Karpas-422 (cell line): ENCODE data around the gene CTCFL. TPM values are rescaled to one million over a fixed set of nuclear protein-coding genes. Genes with fewer than 3 reads are reported as not detected.
A peak's percentile ranks its signal among the peaks of the same experiment; 100 is the strongest.

Experiments used
- DNase-seq: peaks from one replicate; pipeline ENCODE4 v3.0.0-alpha.2; 2015
- H2AFZ ChIP-seq: fragments of 200-600 bp; sonication (generic); 2 replicates; pipeline ENCODE4 v1.6.1; 2014; ENCODE audit warnings: antibody characterized with exemption, low read length, mixed read lengths
- H3K27ac ChIP-seq: fragments of 200-600 bp; sonication (generic); 2 replicates; pipeline ENCODE4 v1.5.1; 2014; ENCODE audit warnings: mild to moderate bottlenecking, low read length, moderate library complexity
- H3K27me3 ChIP-seq: fragments of 200-600 bp; sonication (generic); 2 replicates; pipeline ENCODE4 v1.6.1; 2014; ENCODE audit warnings: low read length, mixed read lengths
- H3K36me3 ChIP-seq: fragments of 200-600 bp; sonication (generic); 2 replicates; pipeline ENCODE4 v1.6.1; 2014; ENCODE audit warnings: low read length, mixed read lengths; ENCODE audit not compliant: insufficient read depth
- H3K4me1 ChIP-seq: fragments of 200-600 bp; sonication (generic); 2 replicates; pipeline ENCODE4 v1.6.1; 2014; ENCODE audit warnings: mild to moderate bottlenecking, low read length, mixed read lengths
- H3K4me2 ChIP-seq: fragments of 200-600 bp; sonication (generic); 2 replicates; pipeline ENCODE4 v1.6.1; 2014; ENCODE audit warnings: low read length, low read depth, mild to moderate bottlenecking; ENCODE audit not compliant: poor library complexity, severe bottlenecking
- H3K4me3 ChIP-seq: fragments of 200-600 bp; sonication (generic); 2 replicates; pipeline ENCODE4 v1.5.1; 2014; ENCODE audit warnings: mild to moderate bottlenecking, antibody characterized with exemption, low read length, mixed read lengths
- H3K79me2 ChIP-seq: fragments of 200-600 bp; sonication (generic); 2 replicates; pipeline ENCODE4 v1.6.1; 2014; ENCODE audit warnings: mild to moderate bottlenecking, low read length, mixed read lengths
- H3K9ac ChIP-seq: fragments of 200-600 bp; sonication (generic); 2 replicates; pipeline ENCODE4 v1.6.0; 2014; ENCODE audit warnings: low read length
- H3K9me2 ChIP-seq: fragments of 200-600 bp; sonication (generic), shearing (Covaris generic); replicated peaks from 2 replicates; pipeline ENCODE4 v1.6.0; 2014; ENCODE audit warnings: mild to moderate bottlenecking, low read length, moderate library complexity; ENCODE audit not compliant: insufficient read depth
- H3K9me3 ChIP-seq: fragments of 300-700, 200-600 bp; sonication (generic); 2 replicates; pipeline ENCODE4 v1.6.1; 2014; ENCODE audit warnings: low read length, mixed read lengths
- H4K20me1 ChIP-seq: fragments of 200-600 bp; sonication (generic); 2 replicates; pipeline ENCODE4 v1.6.1; 2014; ENCODE audit warnings: mild to moderate bottlenecking, antibody characterized with exemption, low read length, low read depth; ENCODE audit not compliant: insufficient read depth
- total RNA-seq: library from RNA; depleted of rRNA; stranded (reverse); fragments of >200 nt; shearing (Covaris generic); gene quantifications from 2 replicates; pipeline ENCODE4 v1.2.3, GENCODE V29; 2014; ENCODE audit warnings: low replicate concordance

Gene CTCFL
- total RNA-seq, 1 experiment from 2014 or later, result not detected

DNA sequence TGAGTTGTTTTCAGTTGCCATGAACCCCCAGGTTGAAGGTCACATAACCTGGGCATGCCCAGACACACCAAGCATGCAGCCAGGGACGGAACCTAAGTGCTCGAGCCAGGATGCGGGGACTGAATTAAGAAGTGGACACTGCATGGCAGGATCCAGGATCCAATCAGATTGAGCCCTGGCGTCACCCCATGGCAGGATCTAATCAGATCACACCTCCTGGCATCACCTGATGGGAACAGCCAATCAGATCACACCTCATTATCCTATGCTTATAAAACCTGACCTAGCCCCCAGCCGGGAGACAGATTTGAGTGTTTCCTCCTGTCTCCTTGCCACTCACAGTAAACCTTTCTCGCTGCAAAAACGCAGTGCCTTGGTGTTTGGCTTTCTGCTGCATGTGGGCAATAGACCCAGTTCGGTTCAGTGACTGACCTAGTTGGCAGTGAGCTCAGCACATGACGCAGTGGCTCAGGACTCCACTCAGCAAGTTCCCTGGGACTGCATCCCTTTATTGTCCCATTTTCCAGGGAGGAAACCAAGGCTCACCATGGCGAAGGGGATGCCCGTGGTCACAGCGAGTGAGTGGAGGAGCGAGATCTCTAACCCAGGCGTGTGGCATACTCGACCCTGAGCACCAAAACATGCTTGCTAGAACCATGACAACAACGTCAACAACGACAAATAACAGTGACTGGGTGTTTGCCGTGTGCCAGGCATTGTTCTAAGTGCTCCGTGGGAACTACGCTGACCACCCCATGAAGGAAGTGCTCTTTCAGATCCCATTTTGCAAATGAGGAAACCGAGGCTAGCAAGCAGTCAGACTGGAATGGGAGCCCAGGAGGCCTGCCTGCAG, 67.5 kb downstream of the CTCFL start:
- H3K36me3 ChIP-seq, result no peaks in the 10 kb centered on the region
- H3K9me2 ChIP-seq, result no peaks in the 10 kb centered on the region
- H3K9me3 ChIP-seq, result no peaks in the 10 kb centered on the region; the same call in 1 of the 2 replicates
- H3K4me2 ChIP-seq, result no peak overlapping the region
- H3K9ac ChIP-seq, result no peak overlapping the region
- H3K27me3 ChIP-seq, result no peaks in the 10 kb centered on the region
- DNase-seq, result peak; percentile 63
- H4K20me1 ChIP-seq, result no peaks in the 10 kb centered on the region
- peaks cover 19% of the 10 kb centered on the region for H3K4me1 ChIP-seq
- no peak overlapping the region for H2AFZ ChIP-seq
- H3K4me3 ChIP-seq, result no peak overlapping the region
- H3K79me2 ChIP-seq, result no peaks in the 10 kb centered on the region
- no peak overlapping the region for H3K27ac ChIP-seq

DNA sequence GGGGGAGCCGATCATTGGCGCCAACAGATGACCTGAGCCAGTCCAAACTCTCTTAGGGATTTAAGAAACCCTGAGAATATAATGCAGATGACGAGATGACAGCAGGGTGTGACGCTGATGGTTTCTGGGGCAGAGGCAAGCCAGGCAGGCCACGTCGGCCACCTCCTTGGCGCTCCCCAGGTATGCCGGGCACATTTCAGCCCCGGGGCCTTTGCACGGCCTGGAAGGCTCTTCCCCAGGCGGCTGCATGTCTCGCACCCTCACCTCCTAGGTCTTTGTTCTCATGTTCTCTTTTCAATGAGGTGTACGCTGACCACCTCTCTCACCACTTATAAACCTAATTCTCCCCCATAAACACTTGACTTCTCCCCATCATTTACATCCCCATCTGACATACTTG, 68.8 kb downstream of the CTCFL start:
- no peaks in the 10 kb centered on the region for H3K79me2 ChIP-seq
- no peak for DNase-seq
- no peak overlapping the region for H3K4me2 ChIP-seq
- no peak overlapping the region for H3K27ac ChIP-seq
- no peak overlapping the region for H3K4me3 ChIP-seq
- no peaks in the 10 kb centered on the region for H3K9me2 ChIP-seq
- H2AFZ ChIP-seq, result no peak overlapping the region
- H3K9me3 ChIP-seq, result no peaks in the 10 kb centered on the region; the same call in 1 of the 2 replicates
- H3K4me1 ChIP-seq, result peaks cover 32% of the 10 kb centered on the region
- no peaks in the 10 kb centered on the region for H4K20me1 ChIP-seq
- H3K9ac ChIP-seq, result no peak overlapping the region
- no peaks in the 10 kb centered on the region for H3K36me3 ChIP-seq
- H3K27me3 ChIP-seq, result no peaks in the 10 kb centered on the region

DNA sequence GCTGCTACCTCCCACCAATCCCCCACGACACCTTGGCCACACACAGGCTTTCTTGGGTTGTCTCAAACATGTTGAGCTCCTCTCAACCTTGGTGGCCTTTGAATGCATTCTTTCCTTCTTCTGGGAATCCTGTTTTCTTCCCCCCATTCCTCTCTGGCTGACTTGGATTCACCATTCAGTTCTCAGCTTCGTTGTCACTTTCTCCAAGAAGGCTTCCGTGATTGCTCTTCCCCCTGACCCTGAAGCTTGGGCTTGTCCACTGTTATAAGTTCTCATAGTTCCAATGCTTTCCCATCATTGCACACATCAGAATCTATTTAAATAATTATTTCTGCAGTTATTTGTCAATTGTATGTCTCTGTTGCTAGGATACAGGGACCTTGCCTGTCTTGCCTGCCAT, 69.6 kb downstream of the CTCFL start:
- H3K9ac ChIP-seq, result no peak overlapping the region
- no peaks in the 10 kb centered on the region; the same call in 1 of the 2 replicates for H3K9me3 ChIP-seq
- DNase-seq, result no peak

DNA sequence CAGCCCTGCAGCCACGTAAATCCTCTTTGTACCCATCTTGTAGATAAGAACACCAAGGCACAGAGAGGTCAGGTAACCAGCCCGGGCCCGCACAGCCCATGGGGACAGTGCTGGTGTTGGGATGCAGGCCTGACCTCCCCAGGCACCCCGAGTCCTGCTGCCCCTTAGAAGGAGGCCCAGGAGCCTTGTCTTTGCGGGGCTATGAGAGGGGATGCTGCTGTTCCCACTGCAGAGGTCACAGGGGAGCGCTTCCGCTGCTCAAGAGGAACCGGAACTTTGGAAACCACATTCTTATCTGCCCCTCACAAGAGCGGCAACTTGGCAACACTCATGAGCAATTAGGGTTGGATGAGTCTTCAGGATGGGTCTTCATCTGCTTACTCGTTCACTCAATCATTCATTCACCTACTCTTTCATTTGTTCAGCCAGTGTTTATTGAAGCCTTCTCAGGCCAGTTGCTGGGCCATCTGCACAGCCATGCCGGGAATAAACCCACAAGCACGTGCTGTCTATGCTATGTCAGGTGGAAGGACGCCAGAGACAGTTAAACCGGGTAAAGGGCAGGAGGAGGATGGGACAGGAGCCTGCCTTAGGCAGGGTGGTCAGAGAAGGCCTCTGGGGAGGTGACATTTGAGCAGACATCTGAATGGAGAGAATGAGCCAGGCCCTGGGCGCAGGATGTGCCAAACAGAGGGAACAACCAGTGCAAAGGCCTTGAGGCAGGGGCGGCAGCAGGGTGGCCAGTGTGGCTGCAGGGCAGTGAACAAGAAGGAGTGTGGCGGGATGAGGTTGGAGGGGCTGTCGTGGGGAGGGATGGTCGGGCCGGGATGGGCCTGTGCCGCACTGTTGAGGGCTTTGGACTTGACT, 72.9 kb downstream of the CTCFL start:
- H3K27me3 ChIP-seq, result no peaks in the 10 kb centered on the region
- no peaks in the 10 kb centered on the region for H4K20me1 ChIP-seq
- H3K27ac ChIP-seq, result peak overlapping the region; percentile 93
- H3K4me3 ChIP-seq, result peak overlapping the region; percentile 62
- no peaks in the 10 kb centered on the region for H3K79me2 ChIP-seq
- peaks cover 56% of the 10 kb centered on the region for H3K4me1 ChIP-seq
- peak overlapping the region; percentile 80 for H3K4me2 ChIP-seq
- H2AFZ ChIP-seq, result peak overlapping the region; percentile 4; the same call in 1 of the 2 replicates
- no peaks in the 10 kb centered on the region for H3K36me3 ChIP-seq
- peak overlapping the region; percentile 80 for H3K9ac ChIP-seq
- H3K9me2 ChIP-seq, result no peaks in the 10 kb centered on the region
- DNase-seq, result peak; percentile 71
- no peaks in the 10 kb centered on the region for H3K9me3 ChIP-seq

More for the DNA sequence above, 69.6 kb downstream of the CTCFL start:
- H3K36me3 ChIP-seq, result no peaks in the 10 kb centered on the region
- no peaks in the 10 kb centered on the region for H3K27me3 ChIP-seq
- H4K20me1 ChIP-seq, result no peaks in the 10 kb centered on the region
- no peak overlapping the region for H3K27ac ChIP-seq
- H3K4me2 ChIP-seq, result peak overlapping the region; percentile 2
- no peak overlapping the region for H3K4me3 ChIP-seq
- H2AFZ ChIP-seq, result no peak overlapping the region
- no peaks in the 10 kb centered on the region for H3K79me2 ChIP-seq
- H3K4me1 ChIP-seq, result peaks cover 40% of the 10 kb centered on the region
- no peaks in the 10 kb centered on the region for H3K9me2 ChIP-seq

GRCh38 chr20:57451431-57451794, 73.5 kb downstream of the CTCFL start:
- H3K79me2 ChIP-seq, result no peaks in the 10 kb centered on the region
- H3K27ac ChIP-seq, result peak overlapping the region; percentile 93
- peak; percentile 73 for DNase-seq
- no peaks in the 10 kb centered on the region for H3K9me3 ChIP-seq
- no peaks in the 10 kb centered on the region for H4K20me1 ChIP-seq
- H2AFZ ChIP-seq, result no peak overlapping the region
- peak overlapping the region; percentile 80 for H3K4me2 ChIP-seq
- no peaks in the 10 kb centered on the region for H3K27me3 ChIP-seq
- H3K9ac ChIP-seq, result peak overlapping the region; percentile 80
- peak overlapping the region; percentile 62 for H3K4me3 ChIP-seq
- no peaks in the 10 kb centered on the region for H3K9me2 ChIP-seq
- peaks cover 62% of the 10 kb centered on the region for H3K4me1 ChIP-seq
- H3K36me3 ChIP-seq, result no peaks in the 10 kb centered on the region

GRCh38 chr20:57450931-57451330, 74.0 kb downstream of the CTCFL start:
- no peaks in the 10 kb centered on the region for H3K9me3 ChIP-seq
- no peaks in the 10 kb centered on the region for H3K79me2 ChIP-seq
- H2AFZ ChIP-seq, result no peak overlapping the region
- peak overlapping the region; percentile 80 for H3K9ac ChIP-seq
- peaks cover 1% of the 10 kb centered on the region; the same call in 1 of the 2 replicates for H3K27me3 ChIP-seq
- H3K4me1 ChIP-seq, result peaks cover 63% of the 10 kb centered on the region
- peak overlapping the region; percentile 80 for H3K4me2 ChIP-seq
- no peaks in the 10 kb centered on the region for H3K36me3 ChIP-seq
- peak; percentile 79 for DNase-seq
- no peaks in the 10 kb centered on the region for H3K9me2 ChIP-seq
- peak overlapping the region; percentile 62 for H3K4me3 ChIP-seq
- peak overlapping the region; percentile 93 for H3K27ac ChIP-seq
- H4K20me1 ChIP-seq, result no peaks in the 10 kb centered on the region

- H3K4me2 ChIP-seq, result peak overlapping the region; percentile 80
- H3K36me3 ChIP-seq, result no peaks in the 10 kb centered on the region
- peak; percentile 96 for DNase-seq
- H4K20me1 ChIP-seq, result no peaks in the 10 kb centered on the region
- H3K27me3 ChIP-seq, result peaks cover 5% of the 10 kb centered on the region; the same call in 1 of the 2 replicates
- H3K4me3 ChIP-seq, result peak overlapping the region; percentile 62
- H3K79me2 ChIP-seq, result no peaks in the 10 kb centered on the region
- peaks cover 62% of the 10 kb centered on the region for H3K4me1 ChIP-seq
- H3K27ac ChIP-seq, result peak overlapping the region; percentile 93
- no peak overlapping the region for H2AFZ ChIP-seq
- H3K9me3 ChIP-seq, result no peaks in the 10 kb centered on the region
- no peaks in the 10 kb centered on the region for H3K9me2 ChIP-seq
- H3K9ac ChIP-seq, result peak overlapping the region; percentile 80
Observed at GRCh38 chr20:57450419-57450818, 74.5 kb downstream of the CTCFL start.
